Memory B cell (primary cell): ENCODE results near the gene ZNF324.

Experiments used
- ATAC-seq: fragments of 150-1000 bp; cut with Tn5 transposase; 2 replicates; pipeline ENCODE4 v1.10.0; 2021; ENCODE audit warnings: low read depth, mild to moderate bottlenecking, moderate library complexity
- DNase-seq, 2 donors: peaks; one replicate each; pipeline ENCODE4 v3.0.0; 2022; ENCODE audit warnings: low spot score in 2 of 2
- H3K27ac Mint-ChIP-seq: one replicate; pipeline ENCODE4 v1.8.0; 2022; ENCODE audit warnings: mild to moderate bottlenecking, moderate library complexity, mixed read lengths
- H3K27me3 Mint-ChIP-seq: one replicate; pipeline ENCODE4 v1.8.0; 2022; ENCODE audit warnings: mixed read lengths
- H3K36me3 Mint-ChIP-seq: one replicate; pipeline ENCODE4 v1.8.0; 2022; ENCODE audit warnings: mild to moderate bottlenecking, mixed read lengths
- H3K4me1 Mint-ChIP-seq: one replicate; pipeline ENCODE4 v1.8.0; 2022; ENCODE audit warnings: mixed read lengths
- H3K4me3 Mint-ChIP-seq: one replicate; pipeline ENCODE4 v1.8.0; 2022; ENCODE audit warnings: mild to moderate bottlenecking, moderate library complexity, mixed read lengths
- H3K9me3 Mint-ChIP-seq: one replicate; pipeline ENCODE4 v1.8.0; 2022; ENCODE audit warnings: mixed read lengths

Gene ZNF324

DNA sequence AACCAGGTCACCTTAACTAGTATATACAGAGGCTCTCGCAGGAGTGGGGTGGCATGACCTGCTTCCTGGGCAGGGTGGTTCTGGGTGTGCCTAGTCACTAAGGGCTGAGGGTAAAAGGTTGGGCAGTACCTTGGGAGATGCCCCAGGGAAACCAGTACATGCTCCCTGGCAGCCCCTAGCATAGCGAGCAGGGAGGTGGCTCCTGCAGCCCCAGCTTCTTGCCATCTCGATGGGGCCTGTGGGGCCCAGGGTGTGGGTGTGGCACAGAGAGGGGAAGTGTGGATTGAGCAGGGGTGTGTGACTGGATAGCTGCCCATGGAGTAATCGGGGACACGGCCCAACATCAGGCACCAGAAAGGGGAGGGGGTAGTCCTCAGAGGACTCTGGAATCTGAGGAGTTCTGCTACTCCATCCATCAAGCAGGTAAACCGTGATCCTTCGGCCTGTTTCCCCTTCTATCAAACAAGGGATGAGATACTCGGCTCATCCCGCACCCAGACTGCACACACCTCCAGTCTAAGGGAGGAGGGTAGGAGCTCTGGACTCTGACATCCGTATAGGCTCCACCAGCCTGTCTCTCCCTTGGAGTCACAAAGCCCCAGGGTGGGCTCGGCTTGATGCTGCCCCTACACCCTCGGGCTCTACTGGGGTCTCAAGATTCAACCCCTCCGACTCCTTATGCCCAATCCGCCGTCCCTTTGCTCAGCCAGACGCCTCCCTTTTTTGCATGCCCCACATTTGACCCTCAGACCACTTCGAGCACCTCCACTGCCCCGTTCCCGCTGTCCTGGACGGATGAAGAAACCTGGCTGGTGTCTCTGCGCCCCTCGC lies 51.6 kb downstream of the ZNF324 start:
- ATAC-seq = no peak
- peak overlapping the region; percentile 98 for H3K27ac Mint-ChIP-seq
- peak overlapping the region; percentile 95 for H3K4me3 Mint-ChIP-seq
- no peaks in the 10 kb centered on the region for H3K9me3 Mint-ChIP-seq
- H3K4me1 Mint-ChIP-seq = peaks cover 42% of the 10 kb centered on the region
- H3K36me3 Mint-ChIP-seq = peaks cover 14% of the 10 kb centered on the region
- DNase-seq = no peak
- no peaks in the 10 kb centered on the region for H3K27me3 Mint-ChIP-seq

DNA sequence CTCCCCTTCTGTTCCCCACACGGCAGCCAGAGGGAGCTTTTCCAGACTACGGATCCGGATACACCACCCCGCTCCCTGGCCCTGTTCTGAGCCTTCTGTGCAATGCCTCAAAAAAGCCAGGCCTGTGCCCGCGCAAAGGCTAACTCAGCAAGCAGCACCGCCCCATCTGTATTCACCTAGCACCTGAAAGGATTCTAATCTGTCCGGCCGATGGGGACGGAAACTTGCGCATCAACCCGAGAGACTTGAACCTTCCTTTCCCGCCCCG lies 52.1 kb downstream of the ZNF324 start:
- Mint-ChIP-seq H3K36me3 (peaks cover 14% of the 10 kb centered on the region), H3K9me3 (no peaks in the 10 kb centered on the region), H3K27ac (peak overlapping the region; percentile 98), H3K27me3 (no peaks in the 10 kb centered on the region), H3K4me1 (peaks cover 39% of the 10 kb centered on the region), H3K4me3 (peak overlapping the region; percentile 95)
- DNase-seq = no peak
- ATAC-seq = peak; percentile 1

DNA sequence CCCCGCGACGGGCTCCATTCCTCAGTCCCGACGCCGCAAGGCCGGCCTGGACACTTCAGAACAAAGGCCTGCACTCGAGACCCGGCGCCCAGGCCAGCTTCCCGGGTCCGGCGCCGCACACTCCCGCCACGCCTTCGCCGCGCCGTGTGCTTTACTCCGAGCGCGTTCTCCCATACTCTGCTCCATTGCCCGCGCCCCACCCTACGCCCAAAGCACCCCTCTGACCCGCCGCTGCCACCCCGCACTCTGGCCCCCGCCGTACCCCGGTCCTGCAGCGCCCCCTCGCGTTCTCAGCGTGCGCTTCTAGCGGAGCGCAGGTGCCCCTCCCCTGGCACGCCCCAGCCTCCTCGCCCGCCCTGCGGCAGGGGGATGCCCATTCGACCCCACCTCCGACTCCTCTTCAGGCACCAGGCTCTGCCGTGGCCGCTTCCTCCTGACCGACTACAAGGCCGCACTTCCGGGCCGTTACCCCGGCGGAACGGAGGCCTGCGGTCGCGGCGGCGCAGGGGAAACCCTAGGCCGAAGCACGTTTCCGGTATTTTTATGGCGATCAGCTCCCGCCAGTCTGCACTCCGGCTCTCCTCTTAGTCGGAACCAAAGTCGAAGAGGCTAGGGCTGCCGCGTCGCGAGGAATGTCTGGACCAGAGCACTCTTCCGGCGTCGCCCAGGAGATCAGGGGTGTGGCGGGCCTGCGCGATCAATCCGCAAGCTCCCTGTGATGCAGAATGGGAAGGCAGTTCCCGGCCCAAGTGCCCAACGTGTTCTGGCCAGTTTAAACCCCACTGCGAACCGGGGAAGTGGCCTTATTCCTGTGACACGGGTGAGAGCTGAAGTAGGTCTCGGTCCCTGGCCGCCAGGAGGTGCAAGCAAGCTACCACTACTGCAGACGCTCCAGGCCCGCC lies 52.7 kb downstream of the ZNF324 start, which contains the start of gene ZBTB45:
ZBTB45 (minus strand) TSS at position 456 of the 902 bp plus-strand sequence. CDS start 2,137 bp downstream, outside the sequence.
- DNase-seq (peak; percentile 90 to 91), ATAC-seq (peak; percentile 79)
- Mint-ChIP-seq H3K9me3 (no peaks in the 10 kb centered on the region), H3K4me3 (peak within 1 kb of the TSS; percentile 95), H3K27ac (peak within 1 kb of the TSS; percentile 98), H3K4me1 (peaks cover 33% of the 10 kb centered on the region), H3K36me3 (peaks cover 14% of the 10 kb centered on the region), H3K27me3 (no peaks in the 10 kb centered on the region)

DNA sequence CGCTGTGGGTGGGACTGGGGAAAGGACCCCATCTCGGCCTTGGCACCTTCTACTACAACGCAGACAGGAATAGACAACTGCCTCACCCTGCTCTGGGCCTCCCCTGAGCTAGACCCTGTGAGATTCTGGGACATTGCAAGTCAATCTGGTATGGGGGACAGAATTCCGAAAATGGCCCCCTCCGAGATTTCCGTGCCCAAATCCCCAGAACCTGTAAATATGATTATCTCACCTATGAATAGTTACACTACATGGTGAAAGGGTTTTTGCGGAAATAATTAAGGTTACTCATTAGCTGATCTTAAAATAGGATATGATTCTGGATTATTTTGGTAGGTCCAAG lies 53.3 kb downstream of the ZNF324 start:
- DNase-seq = no peak
- Mint-ChIP-seq H3K4me1 (peaks cover 31% of the 10 kb centered on the region), H3K9me3 (no peaks in the 10 kb centered on the region), H3K4me3 (peak overlapping the region; percentile 95), H3K27ac (peak overlapping the region; percentile 98), H3K36me3 (peaks cover 14% of the 10 kb centered on the region), H3K27me3 (no peaks in the 10 kb centered on the region)
- no peak for ATAC-seq

DNA sequence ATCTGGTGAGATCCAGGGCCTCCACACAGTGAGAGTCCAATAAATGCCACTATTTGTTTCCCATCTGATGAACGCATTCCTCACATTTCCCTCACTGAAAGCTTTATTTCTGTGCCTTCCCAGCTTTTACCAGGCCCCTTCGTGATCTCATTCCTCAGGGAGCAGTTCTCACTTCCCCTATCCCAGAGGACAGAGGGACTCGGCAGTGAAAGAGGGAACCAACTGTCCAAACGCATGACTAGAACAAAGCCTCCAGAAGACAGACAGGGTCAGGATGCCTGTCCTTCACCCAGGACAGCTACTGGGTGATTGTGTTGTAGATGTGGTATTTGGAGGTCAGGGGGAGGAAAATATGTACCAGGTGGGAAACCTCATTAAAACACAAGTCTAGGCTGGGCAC lies 54.8 kb downstream of the ZNF324 start:
- no peaks in the 10 kb centered on the region for H3K9me3 Mint-ChIP-seq
- H3K4me1 Mint-ChIP-seq = peaks cover 23% of the 10 kb centered on the region
- no peak for ATAC-seq
- H3K27me3 Mint-ChIP-seq = no peaks in the 10 kb centered on the region
- DNase-seq = no peak
- H3K4me3 Mint-ChIP-seq = no peak overlapping the region
- peaks cover 7% of the 10 kb centered on the region for H3K36me3 Mint-ChIP-seq
- no peak overlapping the region for H3K27ac Mint-ChIP-seq

DNA sequence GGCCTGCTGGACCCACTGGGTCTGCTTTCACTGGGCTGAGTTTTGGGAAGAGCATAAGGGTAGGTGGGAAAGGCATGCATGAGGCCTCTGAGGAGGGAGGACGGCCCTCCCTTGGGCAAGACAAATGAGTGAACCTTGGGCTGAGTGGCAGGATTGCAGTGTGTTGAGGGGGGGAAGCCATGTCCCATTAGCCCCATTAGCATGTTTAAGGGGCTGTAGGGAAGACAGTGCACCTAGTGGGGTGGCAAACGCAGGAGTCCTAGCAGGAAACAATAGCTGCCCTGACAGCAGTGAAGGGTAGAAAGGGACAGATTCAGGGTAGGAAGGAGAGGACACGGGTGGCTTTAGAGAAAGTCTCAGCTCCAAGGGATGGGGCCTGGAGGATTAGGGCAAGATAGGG lies 55.8 kb downstream of the ZNF324 start:
- Mint-ChIP-seq H3K4me1 (peaks cover 23% of the 10 kb centered on the region), H3K36me3 (peaks cover 3% of the 10 kb centered on the region), H3K9me3 (no peaks in the 10 kb centered on the region), H3K4me3 (no peak overlapping the region), H3K27ac (no peak overlapping the region), H3K27me3 (no peaks in the 10 kb centered on the region)
- ATAC-seq (no peak), DNase-seq (no peak)
